ENCODE results near the gene CISD1.

CISD1 gene

GRCh38 chr10:58302254-58302653, 33.3 kb downstream of the CISD1 start:
- TF ChIP-seq ZFX (IDR thresholded peaks at IDR 0.05) = no peak
- no peak for TF ChIP-seq CTCF (conservative IDR thresholded peaks at IDR 0.05)
- no peak overlapping the region for H3K27ac ChIP-seq

- H3K27ac ChIP-seq = no peak overlapping the region
- no peak for TF ChIP-seq CTCF (conservative IDR thresholded peaks at IDR 0.05)
- no peak for TF ChIP-seq ZFX (IDR thresholded peaks at IDR 0.05)
Observed at GRCh38 chr10:58304099-58304633, 35.2 kb downstream of the CISD1 start.

GRCh38 chr10:58305821-58306220, 36.9 kb downstream of the CISD1 start:
- no peak overlapping the region for H3K27ac ChIP-seq
- TF ChIP-seq ZFX (IDR thresholded peaks at IDR 0.05) (no peak), CTCF (conservative IDR thresholded peaks at IDR 0.05) (no peak)

GRCh38 chr10:58307676-58308075, 38.7 kb downstream of the CISD1 start:
- H3K27ac ChIP-seq = no peak overlapping the region
- TF ChIP-seq CTCF (conservative IDR thresholded peaks at IDR 0.05) (no peak), ZFX (IDR thresholded peaks at IDR 0.05) (no peak)

GRCh38 chr10:58311026-58311425, 42.1 kb downstream of the CISD1 start:
- no peak overlapping the region for H3K27ac ChIP-seq
- no peak for TF ChIP-seq ZFX (IDR thresholded peaks at IDR 0.05)
- TF ChIP-seq CTCF (conservative IDR thresholded peaks at IDR 0.05) = no peak

- H3K27ac ChIP-seq = no peak overlapping the region
- TF ChIP-seq CTCF (conservative IDR thresholded peaks at IDR 0.05) (no peak), ZFX (IDR thresholded peaks at IDR 0.05) (no peak)
Observed at GRCh38 chr10:58316874-58317273, 47.9 kb downstream of the CISD1 start.

GRCh38 chr10:58318346-58318745, 49.4 kb downstream of the CISD1 start:
- no peak for TF ChIP-seq ZFX (IDR thresholded peaks at IDR 0.05)
- TF ChIP-seq CTCF (conservative IDR thresholded peaks at IDR 0.05) = no peak
- H3K27ac ChIP-seq = no peak overlapping the region
